ENCODE measurements around the gene MAEA.

The MAEA gene

DNA sequence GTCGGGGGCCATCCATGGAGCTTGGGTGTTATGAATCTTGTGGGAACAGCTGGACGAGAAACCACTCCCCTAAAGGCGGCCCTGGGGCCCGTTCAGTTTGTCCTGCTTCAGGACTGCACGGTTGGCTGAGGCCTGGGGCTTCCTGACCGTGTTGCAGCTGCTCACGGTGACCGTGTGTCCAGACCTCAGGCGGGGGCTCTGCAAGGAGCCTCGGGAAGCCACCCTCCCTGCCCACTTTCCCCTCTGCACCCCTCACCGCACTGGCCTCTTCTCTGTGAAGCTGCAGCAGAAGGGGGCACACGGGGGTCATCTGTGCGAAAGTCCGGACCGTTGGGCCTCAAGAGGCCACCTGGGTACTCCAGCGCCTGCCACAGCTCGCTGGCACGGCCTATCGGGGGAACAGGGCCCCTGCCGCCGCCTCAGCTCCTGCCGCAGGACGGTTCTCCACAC, 86.7 kb downstream of the MAEA start:
- DNase-seq (ENCODE audit: insufficient read length, low spot score) = no peak
- no peak for FAIRE-seq

GRCh38 chr4:1376841-1377605, 87.3 kb downstream of the MAEA start:
- no peak for FAIRE-seq
- DNase-seq (ENCODE audit: insufficient read length, low spot score) = no peak

DNA sequence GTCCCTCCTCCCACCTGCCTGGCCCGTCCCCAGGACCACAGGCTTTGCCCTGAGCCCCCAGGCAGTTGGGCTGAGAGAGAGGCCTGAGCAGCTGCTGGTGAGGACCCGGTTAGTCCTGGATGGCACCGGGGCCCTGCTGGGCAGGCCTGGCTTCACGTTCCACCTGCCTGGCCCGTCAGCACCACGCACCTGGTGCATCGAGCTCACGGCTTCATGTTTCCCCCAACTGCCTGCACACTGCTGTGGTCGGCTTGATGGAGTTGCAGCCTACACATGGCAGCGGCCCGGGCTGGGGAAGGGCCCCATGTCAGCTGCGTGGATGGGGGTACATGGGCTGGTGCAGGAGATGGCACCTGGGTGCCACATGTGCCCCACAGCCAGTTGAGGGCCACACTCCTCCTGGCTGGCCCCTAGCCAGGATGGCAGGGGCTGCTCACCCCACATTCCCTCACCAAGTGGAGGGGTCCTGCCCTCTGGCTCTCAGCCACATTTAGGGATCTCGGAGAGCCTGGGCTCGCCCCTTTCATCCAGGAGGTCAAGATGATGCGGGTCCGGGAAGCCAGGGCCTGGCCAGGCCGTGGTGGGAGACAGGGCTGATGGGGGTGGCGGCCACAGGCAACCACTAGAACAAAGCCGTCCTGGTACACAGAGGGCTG, 88.0 kb downstream of the MAEA start:
- DNase-seq (ENCODE audit: insufficient read length, low spot score) = no peak

DNA sequence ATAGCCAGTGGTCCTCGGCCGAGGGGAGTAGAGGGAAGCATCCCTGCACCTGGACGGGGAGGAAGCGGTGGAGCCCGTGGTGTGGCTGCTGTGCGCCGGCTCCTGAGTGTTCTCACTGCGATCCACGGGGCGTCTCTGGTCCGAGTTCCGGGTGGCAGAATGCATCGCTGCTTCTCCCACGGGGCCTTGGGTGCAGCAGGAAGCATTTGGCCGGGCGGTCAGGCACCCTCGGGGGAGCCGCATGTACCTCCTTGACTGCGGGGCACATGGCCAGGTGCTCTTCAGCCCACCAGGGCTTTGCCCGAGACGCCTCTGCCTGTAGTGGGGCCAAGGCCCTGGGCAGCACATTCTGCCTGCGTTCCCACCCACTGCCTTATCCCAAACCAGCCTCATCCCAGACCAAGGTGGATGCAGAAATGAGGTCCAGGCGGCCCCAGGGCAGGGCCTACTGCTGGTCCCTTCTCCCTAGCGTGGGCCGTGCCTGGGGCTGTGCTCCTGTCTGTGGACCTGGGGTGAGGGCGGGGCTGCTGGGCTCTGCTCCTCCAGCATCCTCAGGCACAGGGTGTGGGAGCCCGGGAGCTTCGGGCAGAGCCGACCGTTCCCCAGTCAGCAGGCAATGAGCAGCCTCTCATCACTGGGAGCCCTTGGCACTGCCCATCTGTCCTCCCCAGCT, 89.0 kb downstream of the MAEA start:
- DNase-seq (ENCODE audit: insufficient read length, low spot score) (no peak), FAIRE-seq (no peak)

More for the DNA sequence above, 88.0 kb downstream of the MAEA start:
- FAIRE-seq = no peak

GRCh38 chr4:1379351-1379781, 89.7 kb downstream of the MAEA start:
- FAIRE-seq = no peak
- DNase-seq (ENCODE audit: insufficient read length, low spot score) = no peak

DNA sequence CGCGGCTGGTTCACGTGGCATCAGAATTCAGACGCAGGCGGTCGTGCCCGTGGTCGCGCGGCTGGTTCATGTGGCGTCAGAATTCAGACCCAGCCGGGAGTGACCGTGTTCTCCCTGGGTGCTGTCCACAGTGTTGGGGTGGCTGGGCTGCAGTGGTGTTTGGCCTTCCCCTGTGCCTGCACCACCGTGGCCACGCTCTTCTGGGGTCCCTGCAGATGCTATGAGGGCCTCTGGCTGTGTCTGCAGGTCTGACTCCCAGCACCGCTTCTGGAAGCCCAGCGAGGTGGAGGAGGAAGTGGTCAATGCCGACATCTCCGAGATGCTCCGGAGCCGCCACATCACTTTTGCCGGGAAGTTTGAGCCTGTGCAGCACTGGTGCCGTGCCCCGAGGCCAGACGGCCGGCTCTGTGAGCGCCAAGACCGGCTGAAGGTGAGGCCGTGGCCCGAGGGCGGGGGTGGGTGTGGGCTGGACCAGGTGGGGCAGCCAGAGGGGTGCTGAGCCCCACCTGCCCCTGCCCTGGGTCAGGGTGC, 90.2 kb downstream of the MAEA start:
- DNase-seq (ENCODE audit: insufficient read length, low spot score) (no peak), FAIRE-seq (no peak)

- DNase-seq (ENCODE audit: insufficient read length, low spot score) (no peak), FAIRE-seq (no peak)
Observed at GRCh38 chr4:1380368-1381151, 90.9 kb downstream of the MAEA start.

DNA sequence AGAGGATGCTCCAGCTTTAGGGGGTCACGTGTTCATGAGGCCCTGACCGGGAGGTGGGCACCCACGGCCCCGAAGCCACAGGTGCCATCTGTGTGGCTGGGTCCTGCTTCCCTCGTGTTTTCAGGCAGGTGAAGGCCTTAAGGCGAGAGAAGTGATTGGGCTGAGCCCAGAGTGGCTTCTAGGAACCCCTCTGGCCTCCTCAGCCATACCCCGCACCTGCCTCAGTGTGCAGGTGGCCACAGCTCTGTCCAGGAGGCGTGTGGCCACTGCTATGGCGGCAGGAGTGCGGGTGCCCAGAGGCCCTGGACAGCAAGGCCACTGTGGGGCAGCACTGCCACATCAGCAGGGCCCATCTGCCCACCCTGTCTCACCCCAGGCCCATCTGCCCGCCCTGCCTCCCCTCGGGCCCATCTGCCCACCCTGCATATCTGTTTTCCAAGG, 91.5 kb downstream of the MAEA start:
- DNase-seq (ENCODE audit: insufficient read length, low spot score) (no peak), FAIRE-seq (no peak)

- no peak for FAIRE-seq
- DNase-seq (ENCODE audit: insufficient read length, low spot score) = no peak
Observed at GRCh38 chr4:1381944-1382541, 92.4 kb downstream of the MAEA start.

- FAIRE-seq = no peak
- DNase-seq (ENCODE audit: insufficient read length, low spot score) = no peak
Observed at GRCh38 chr4:1382776-1383727, 93.4 kb downstream of the MAEA start.

DNA sequence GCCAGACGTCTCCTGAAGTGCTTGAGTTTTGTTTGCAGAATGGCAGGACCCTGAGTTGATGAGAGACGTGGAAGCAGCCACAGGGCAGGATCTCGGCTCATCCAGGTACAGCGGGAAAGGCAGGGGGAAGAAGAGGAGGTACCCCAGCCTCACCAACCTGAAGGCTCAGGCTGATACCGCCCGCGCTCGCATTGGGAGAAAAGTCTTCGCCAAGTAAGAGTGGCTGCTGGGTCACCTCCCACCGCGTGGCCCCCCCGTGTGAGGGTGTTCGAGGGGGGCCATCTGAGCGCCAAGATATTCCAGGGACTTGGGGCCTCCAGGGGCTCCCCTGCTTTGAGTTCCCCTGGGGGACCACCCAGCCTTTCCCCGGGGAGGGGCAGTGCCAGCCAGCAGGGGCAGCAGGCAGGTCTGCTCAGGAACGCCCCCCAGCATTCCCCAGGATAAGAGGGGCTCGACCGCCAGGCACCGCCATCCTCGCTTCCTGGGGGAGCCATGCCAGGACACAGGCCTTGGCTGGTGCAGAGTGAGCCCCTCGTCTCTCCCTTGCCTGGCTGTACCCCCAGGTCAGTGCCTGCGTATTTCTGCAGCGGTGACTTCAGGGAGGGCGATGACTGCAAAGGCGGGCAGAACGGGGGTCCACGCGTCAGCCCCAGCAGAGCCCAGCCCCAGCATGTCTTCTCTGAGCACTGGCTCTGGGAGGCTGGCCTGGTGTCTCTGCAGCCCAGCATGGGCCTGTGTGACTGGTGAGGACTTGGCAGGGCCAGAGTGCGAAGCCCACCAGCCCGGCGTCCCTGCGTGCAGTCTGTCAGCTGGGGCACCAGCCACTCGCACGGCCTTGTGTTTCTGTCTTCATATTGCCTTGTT, 94.3 kb downstream of the MAEA start:
- DNase-seq (ENCODE audit: insufficient read length, low spot score) (no peak), FAIRE-seq (no peak)

DNA sequence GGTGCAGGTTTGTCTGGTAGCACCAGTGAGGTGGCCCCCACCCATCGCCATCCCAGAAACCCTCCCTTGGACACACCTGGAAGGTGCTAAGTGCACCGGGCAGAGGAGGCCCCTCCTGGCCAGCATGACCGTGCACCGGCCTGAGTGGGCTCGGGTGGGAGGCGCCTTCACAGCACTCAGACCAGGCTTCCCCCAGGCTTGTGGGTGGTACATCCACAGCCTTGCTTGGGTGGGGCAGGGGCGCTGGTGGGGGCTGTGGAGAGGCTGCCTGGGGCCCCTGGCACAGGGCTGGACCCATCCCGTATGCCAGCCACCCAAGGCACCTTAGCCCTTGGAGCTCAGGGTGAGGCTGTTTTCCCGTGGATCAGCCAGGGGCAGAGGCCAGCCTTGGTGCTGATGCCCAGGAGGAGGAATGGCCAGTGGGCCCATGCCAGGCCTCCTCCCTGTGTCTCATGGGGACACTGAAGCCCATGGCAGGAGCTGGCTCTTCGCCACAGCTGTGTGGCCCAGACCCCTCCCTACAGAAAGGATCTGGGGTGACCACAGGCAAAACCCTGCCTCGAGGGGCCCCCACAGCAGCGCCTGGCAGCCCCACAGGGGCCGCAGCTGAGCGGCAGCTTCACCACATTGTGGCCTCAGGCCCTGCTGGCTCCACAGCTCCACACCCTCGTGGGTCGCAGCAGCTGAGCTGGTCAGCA, 95.1 kb downstream of the MAEA start:
- DNase-seq (ENCODE audit: insufficient read length, low spot score) (no peak), FAIRE-seq (no peak)

- DNase-seq (ENCODE audit: insufficient read length, low spot score) = no peak
- FAIRE-seq = no peak
Observed at GRCh38 chr4:1385373-1386340, 96.0 kb downstream of the MAEA start.

Measured in HTR-8/SVneo (cell line).